HG03565 (cell line): ENCODE measurements around the gene WDR59.
"Not testable (repeated sequence)": the region's sequence is repeated elsewhere in the genome, so short reads cannot be mapped to it uniquely, and the experiment has no call there.

Experiments used
- ATAC-seq: cut with Tn5 transposase; IDR thresholded peaks from one replicate; pipeline ENCODE4 v1.9.1; 2021; ENCODE audit warnings: mild to moderate bottlenecking, moderate library complexity; ENCODE audit not compliant: unreplicated experiment

Gene WDR59

GRCh38 chr16:74868501-74868900 lies 116.4 kb downstream of the WDR59 start:
- ATAC-seq: no peak

- ATAC-seq: no peak
Observed at GRCh38 chr16:74868035-74868434, 116.9 kb downstream of the WDR59 start.

GRCh38 chr16:74867281-74867849 lies 117.6 kb downstream of the WDR59 start:
- ATAC-seq: no peak

- no peak for ATAC-seq
Observed at GRCh38 chr16:74865922-74866598, 118.9 kb downstream of the WDR59 start.

GRCh38 chr16:74862743-74863244 lies 122.1 kb downstream of the WDR59 start:
- peak; percentile 61 for ATAC-seq

- no peak for ATAC-seq
Observed at GRCh38 chr16:74852500-74852875, 132.4 kb downstream of the WDR59 start.

- no peak for ATAC-seq
Observed at GRCh38 chr16:74850027-74850426, 134.9 kb downstream of the WDR59 start.

- ATAC-seq: no peak
Observed at GRCh38 chr16:74847202-74847601, 137.7 kb downstream of the WDR59 start.

GRCh38 chr16:74846714-74847113 lies 138.2 kb downstream of the WDR59 start:
- ATAC-seq: no peak

- ATAC-seq: no peak
Observed at GRCh38 chr16:74844041-74844980, 140.6 kb downstream of the WDR59 start.

GRCh38 chr16:74843381-74844035 lies 141.4 kb downstream of the WDR59 start:
- not testable (repeated sequence) for ATAC-seq

- ATAC-seq: no peak
Observed at GRCh38 chr16:74842413-74842812, 142.5 kb downstream of the WDR59 start.

- no peak for ATAC-seq
Observed at GRCh38 chr16:74841904-74842303, 143.0 kb downstream of the WDR59 start.

GRCh38 chr16:74841469-74841868 lies 143.5 kb downstream of the WDR59 start:
- no peak for ATAC-seq

GRCh38 chr16:74837056-74837455 lies 147.9 kb downstream of the WDR59 start:
- ATAC-seq: no peak

GRCh38 chr16:74836111-74836671 lies 148.7 kb downstream of the WDR59 start:
- ATAC-seq: no peak

- ATAC-seq: no peak
Observed at GRCh38 chr16:74832228-74832627, 152.7 kb downstream of the WDR59 start.

- ATAC-seq: no peak
Observed at GRCh38 chr16:74831467-74831866, 153.5 kb downstream of the WDR59 start.

- no peak for ATAC-seq
Observed at GRCh38 chr16:74830648-74831047, 154.3 kb downstream of the WDR59 start.

- no peak for ATAC-seq
Observed at GRCh38 chr16:74829637-74830036, 155.3 kb downstream of the WDR59 start.

- no peak for ATAC-seq
Observed at GRCh38 chr16:74825941-74826340, 159.0 kb downstream of the WDR59 start.
